GM18951 (cell line): ENCODE measurements around the gene CDCP1.
"Not testable (repeated sequence)": the region's sequence is repeated elsewhere in the genome, so short reads cannot be mapped to it uniquely, and the experiment has no call there.

Source experiments
- POLR2A ChIP-seq: IDR thresholded peaks from 4 replicates; pipeline ENCODE4 v1.6.1; 2011; ENCODE audit warnings: mild to moderate bottlenecking; ENCODE audit not compliant: insufficient read length, insufficient read depth; ENCODE audit errors: extremely low read depth
- in situ Hi-C: fragments of 300-500 bp; cut with MboI; formaldehyde crosslinking; loops from one replicate; pipeline ENCODE4 v1.12.0; 2022; ENCODE audit warnings: low sequenced_read_pairs, mixed read lengths, inconsistent platforms; ENCODE audit not compliant: unreplicated experiment

Gene CDCP1

DNA sequence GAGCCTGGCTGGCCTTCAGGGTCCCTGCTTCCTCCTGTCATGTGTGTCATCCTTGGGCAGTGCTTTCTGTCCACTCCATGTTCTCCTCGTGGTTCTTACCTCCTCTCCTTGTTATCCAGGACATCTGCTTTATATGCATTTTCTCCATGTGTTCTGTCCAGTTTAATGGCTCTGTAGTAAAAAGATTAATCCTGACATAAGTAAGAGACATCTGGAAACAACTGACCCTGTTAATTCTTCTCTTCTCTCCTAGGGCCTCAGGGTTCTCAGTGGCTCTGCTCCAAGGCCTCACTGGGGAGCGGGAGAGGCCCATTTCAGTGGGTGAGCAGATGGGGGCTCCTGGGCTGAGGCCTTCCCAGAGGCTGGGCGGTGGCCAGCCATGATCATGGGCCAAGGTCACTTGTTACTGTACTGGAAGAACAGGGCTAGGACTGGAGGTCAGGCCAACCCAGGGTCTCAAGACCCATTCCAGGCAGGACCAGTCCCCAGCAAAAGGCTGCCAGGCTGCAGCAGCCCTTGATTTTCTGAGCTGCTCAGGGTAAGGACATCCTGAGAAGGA, 20.2 kb upstream of the CDCP1 start:
- TF ChIP-seq POLR2A = no peak
- in situ Hi-C loops = no loop called here

DNA sequence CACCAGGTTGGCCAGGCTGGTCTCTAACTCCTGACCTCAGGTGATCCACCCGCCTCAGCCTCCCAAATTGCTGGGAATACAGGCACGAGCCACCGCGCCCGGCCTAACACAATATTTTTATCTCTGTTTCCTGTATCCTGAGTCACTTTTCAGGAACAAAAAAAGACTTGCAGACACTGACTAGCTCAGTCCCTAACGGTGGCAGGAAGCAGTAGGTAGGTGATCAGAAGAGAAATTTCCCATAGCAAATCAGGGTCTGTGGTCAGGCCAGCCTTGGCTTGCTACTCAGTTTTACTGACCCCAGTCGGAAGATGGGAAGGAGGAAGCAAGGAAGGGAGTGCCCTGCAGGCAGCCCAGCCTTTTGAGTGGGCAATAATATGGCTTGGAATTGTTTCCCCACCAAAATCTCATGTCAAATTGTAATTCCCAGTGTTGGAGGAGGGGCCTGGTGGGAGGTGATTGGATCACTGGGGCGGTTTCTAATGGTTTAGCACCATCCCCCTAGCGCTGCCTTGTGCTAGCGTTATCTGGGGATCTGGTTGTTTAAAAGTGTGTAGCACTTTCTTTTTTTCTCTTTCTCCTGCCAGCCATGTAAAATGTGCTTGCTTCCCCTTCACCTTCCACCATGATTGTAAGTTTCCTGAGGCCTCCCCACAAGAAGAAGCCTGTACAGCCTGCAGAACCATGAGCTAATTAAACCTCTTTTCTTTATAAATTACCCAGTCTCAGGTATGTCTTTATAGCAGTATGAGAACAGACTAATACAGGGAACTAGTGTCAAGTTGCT, 19.5 kb upstream of the CDCP1 start:
- in situ Hi-C loops = no loop called here
- no peak for TF ChIP-seq POLR2A

DNA sequence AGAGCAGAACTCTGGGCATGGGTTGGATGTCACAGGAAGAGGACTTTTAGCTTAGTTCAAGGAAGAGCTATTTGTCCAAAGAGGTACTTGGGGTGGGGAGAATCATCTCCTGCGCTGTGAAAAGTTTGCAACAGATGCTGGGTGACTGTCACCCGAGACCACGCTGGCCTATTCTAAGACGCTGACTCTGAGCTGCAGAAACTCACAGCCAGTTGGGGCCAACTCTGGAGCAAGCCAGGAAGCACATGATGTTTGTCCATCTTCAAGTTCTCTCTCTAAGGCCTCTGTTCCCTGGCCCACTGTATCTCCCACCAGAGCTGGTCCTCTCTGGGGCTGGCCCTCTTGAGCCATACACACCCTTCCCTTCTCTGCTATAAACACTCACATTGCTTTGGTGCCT, 17.9 kb upstream of the CDCP1 start:
- in situ Hi-C loops = no loop called here
- no peak for TF ChIP-seq POLR2A

DNA sequence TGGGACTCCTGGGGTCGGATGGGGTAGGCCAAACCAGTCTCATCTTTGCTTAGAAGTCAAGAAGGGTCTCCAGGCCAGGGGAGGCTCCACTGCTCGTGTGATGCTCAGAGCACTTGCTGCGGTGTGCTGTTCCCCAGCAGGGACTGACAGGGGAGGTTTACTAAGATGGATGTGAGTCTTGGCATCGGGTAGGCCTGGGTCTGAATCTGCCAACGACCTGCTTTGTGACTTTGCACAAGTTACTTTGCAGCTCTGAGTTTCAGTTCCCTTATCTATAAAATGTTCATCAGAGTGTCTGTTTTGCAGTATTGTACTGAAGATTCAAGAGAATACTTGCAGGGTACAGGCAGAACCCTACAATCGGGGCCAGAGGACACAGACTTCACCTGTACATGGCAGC, 17.3 kb upstream of the CDCP1 start:
- TF ChIP-seq POLR2A = no peak
- in situ Hi-C loops = no loop called here

DNA sequence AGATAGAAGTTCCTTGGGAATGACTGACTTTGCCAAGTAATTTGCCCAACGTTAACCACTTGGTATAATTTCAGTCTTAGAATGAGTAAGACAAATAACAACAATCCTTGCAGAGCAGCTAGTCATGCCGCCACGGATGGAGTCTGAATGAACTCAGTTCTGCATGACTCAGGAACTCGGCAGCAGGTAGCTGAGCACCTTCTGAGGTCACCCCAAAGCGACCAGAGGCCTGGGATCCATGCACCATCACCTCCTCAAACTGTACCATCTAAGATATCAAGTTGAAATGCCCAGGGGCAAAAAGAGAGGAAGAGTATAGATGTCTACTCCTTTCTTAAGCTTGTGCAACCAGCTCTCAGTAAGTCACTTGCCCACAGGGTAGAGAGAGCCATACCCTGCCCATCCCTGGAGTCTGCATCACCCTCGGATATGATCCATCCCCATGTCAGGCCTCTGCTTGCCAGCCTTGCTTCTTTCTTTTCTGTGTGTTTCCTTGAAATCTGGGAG, 8.5 kb upstream of the CDCP1 start:
- TF ChIP-seq POLR2A = no peak
- in situ Hi-C loops = no loop called here

DNA sequence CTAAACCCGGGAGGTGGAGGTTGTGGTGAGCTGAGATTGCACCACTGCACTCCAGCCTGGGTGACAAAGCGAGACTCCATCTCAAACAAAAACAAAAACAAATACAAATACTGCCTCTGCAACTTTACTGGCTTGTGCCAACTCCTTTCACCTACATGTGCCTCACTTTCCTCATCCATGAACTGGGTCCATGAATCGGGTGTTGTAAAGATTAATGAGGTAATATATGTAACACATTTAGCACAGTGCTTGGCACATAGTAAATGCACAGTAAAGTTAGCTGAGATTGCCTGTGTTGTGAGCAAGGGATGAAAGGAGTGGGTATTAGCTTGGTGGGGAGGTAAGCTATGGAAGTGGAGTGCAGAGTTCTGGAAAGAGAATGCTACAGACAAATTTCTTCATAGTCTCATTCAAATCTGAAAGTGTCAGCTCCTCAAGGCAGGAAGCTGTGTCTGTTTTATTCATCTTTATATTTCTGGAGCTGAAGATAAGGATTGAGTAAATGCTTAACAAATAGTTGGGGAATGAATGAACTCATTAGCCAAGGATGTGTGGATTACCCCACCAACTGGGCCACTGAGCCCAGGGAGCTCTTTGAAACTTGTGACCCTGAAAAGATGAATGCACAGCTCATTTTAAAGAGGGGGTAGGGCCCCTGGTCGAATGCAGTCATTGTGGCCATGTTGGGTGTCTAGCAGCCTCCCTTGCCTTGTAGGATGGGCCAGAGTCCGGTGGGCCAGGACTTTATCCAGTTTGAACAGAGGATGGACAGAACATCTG, 7.7 kb upstream of the CDCP1 start:
- in situ Hi-C loops = no loop called here
- TF ChIP-seq POLR2A = no peak

DNA sequence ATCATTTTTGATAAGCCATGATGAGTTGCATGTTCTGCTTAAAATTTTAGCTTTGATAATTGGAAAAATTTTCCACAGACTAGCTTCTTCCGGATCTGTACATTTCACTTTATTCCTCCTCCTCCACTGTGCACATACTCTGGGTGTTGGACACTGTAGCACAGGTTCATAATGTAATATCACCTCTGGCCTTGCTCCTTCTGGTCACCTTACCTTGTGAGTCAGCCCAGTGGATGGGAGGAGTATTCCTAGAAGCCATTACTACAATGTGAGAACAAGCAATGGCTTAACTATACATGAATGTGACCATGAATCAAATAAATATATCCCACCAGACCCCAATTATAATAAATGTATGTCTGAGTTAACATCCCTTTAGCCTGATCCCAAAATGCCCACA, 6.1 kb upstream of the CDCP1 start:
- in situ Hi-C loops = no loop called here
- TF ChIP-seq POLR2A = no peak

DNA sequence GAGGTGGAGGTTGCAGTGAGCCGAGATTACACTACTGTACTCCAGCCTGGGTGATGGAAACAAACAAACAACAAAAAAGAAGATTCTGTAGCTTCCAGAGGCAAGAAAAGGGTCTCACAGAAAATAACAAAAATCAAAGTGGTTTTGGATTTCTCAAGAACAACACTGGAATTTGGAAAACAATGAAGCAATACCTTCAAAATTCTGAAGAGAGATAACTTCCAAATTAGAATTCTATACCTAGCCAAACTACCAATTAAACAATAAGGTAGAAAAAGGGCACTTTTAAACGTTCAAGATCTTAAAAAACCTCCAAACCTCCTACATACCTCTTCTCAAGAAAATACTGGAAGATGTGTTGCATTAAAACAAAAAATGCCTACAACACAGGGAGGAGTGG, 4.9 kb upstream of the CDCP1 start:
- TF ChIP-seq POLR2A = no peak
- in situ Hi-C loops = no loop called here

DNA sequence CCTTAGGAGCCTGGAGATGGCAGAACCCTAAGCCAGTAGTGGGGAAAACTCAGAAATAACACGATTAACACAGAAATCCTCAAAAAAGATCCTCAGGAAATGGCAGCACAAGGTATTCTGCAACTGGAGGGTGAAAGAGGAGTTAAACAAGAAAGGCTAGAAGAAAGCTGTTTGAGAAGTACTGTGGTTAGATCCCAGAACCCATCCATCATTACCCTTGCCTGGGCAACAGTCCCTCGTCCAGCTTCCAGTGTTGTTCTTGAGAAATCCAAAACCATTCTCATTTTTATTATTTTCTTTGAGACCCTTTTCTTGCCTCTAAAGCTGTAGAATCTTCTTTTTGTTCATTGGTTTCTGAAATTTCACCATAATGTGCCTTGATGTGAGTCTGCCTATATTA, 2.7 kb upstream of the CDCP1 start:
- in situ Hi-C loops = no loop called here
- no peak for TF ChIP-seq POLR2A

DNA sequence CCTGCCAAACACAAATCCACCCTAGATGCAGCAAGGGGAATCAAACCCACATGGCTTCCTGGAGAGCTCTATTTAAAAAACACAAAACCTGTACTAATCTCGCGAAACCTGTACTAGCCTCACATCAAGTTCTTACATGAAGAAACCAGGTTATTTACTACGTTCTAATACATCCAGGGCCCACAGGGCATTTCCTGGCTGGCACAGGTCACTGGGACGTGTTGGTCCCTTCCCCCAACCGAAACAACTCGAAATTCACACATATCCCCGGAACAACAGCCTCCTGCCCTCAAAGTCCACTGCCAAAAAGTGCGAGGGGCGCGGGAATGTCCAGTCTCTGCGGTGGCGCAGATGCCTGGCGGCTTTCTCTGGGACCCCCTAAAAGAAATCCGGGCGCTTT, 955 bp downstream of the CDCP1 start:
- no peak for TF ChIP-seq POLR2A
- in situ Hi-C loops = no loop called here

DNA sequence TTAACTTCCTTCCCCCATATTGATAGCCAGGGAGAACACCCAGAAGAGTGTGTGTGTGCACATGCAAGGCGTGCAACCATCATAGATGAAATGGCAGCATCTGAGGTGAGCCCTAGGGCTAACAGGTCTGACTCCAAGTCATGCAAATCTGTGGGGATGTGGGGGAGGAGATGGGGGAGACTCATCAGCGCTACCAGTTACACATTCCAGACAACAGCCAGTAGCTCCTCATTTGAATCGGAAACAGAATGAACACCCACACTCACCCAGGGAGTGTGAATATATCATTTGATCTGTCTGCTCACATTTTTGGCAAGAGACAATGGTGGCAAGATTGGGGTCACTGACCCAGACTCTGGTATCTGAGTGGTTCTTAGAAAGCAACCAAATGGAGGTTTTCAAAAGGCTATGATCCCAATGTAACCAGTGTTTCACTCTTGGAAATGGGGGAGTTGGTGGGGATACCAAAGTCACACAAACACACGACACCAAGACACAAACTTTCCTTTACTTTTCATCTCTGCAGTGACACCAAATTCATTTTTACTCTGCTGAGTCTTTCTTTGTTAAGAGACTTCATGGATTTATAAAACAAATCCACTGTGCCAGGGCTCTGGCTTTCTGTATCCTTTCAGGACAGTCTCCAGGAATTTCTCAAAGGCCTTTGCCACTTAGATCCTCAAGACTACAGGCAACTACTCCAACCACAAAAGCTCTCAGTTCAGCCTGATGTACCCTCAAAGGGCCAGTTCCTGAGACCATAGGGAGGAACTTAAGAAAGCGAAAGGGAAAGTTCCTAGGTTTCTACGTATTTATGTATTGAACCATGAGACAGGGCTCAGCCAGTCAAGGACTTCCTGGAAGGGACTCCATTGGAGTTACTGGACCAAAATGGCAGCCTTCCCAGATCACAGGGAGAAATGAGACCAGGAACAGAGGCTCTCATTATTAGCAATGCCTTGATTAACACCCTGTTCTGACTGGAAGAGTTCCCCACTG, 2.2 kb downstream of the CDCP1 start:
- in situ Hi-C loops = no loop called here

DNA sequence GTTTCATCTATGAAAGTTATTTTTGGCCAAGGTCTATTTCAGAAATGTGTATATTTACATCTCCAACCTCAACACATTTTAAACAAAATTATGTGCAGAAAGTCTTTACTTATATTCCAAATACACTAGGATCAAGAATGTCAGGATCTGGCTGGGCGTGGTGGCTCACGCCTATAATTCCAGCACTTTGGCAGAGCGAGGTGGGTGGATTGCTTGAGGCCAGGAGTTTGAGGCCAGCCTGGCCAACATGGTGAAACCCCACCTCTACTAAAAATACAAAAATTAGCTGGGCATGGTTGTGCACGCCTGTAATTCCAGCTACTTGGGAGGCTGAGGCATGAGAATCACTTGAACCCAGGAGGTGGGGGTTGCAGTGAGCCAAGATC, 5.4 kb downstream of the CDCP1 start:
- in situ Hi-C loops = not testable (repeated sequence)

More for the DNA sequence above, 2.2 kb downstream of the CDCP1 start:
- no peak for TF ChIP-seq POLR2A
